Mesothelial cell of epicardium (in vitro differentiated cells): ENCODE data around the gene TMEM164. TPM values are rescaled to one million over a fixed set of nuclear protein-coding genes. Genes with fewer than 3 reads are reported as not detected.

Experiments used
- DNase-seq, 2 experiments: peaks; one replicate each; pipeline ENCODE4 v3.0.0; 2021; ENCODE audit warnings: low spot score in 2 of 2; ENCODE audit not compliant: unreplicated experiment in 2 of 2
- H3K27ac Mint-ChIP-seq: 2 replicates; pipeline ENCODE4 v1.8.0; 2021; ENCODE audit warnings: mixed read lengths
- H3K27me3 Mint-ChIP-seq: 2 replicates; pipeline ENCODE4 v1.8.0; 2021; ENCODE audit warnings: low read depth, mixed read lengths
- H3K36me3 Mint-ChIP-seq: 2 replicates; pipeline ENCODE4 v1.8.0; 2021; ENCODE audit warnings: mixed read lengths
- H3K4me1 Mint-ChIP-seq: 2 replicates; pipeline ENCODE4 v1.8.0; 2021; ENCODE audit warnings: mixed read lengths
- H3K4me3 Mint-ChIP-seq: 2 replicates; pipeline ENCODE4 v1.8.0; 2021; ENCODE audit warnings: mild to moderate bottlenecking, moderate library complexity, mixed read lengths
- H3K9me3 Mint-ChIP-seq: 2 replicates; pipeline ENCODE4 v1.8.0; 2021; ENCODE audit warnings: mixed read lengths
- total RNA-seq: library from RNA; stranded (reverse); gene quantifications from 3 replicates; pipeline ENCODE4 v1.2.1, GENCODE V29; 2021
- TF ChIP-seq, protein P1 (sequence below): fragments of 200-600 bp; sonication (generic); IDR thresholded peaks from one replicate; pipeline ENCODE4 v1.5.0; 2021; ENCODE audit warnings: antibody characterized with exemption; ENCODE audit not compliant: unreplicated experiment

Gene TMEM164
- total RNA-seq: 42.5 to 44.4 TPM (median 44.0 TPM) in 3 replicates

GRCh38 chrX:110002300-110003166 lies at the start of gene TMEM164:
Gene TMEM164 (plus strand): TSS chrX:110003114. CDS start chrX:110003775, 661 bp downstream.
- H3K27me3 Mint-ChIP-seq: no peaks in the 10 kb centered on the region
- peaks cover 60% of the 10 kb centered on the region for H3K4me1 Mint-ChIP-seq
- no peaks in the 10 kb centered on the region for H3K36me3 Mint-ChIP-seq
- H3K4me3 Mint-ChIP-seq: peak within 1 kb of the TSS; percentile 86
- peak within 1 kb of the TSS; percentile 92 for H3K27ac Mint-ChIP-seq
- no peaks in the 10 kb centered on the region for H3K9me3 Mint-ChIP-seq
- peak; percentile 80 to 86 for DNase-seq
- TF ChIP-seq, protein P1, sequence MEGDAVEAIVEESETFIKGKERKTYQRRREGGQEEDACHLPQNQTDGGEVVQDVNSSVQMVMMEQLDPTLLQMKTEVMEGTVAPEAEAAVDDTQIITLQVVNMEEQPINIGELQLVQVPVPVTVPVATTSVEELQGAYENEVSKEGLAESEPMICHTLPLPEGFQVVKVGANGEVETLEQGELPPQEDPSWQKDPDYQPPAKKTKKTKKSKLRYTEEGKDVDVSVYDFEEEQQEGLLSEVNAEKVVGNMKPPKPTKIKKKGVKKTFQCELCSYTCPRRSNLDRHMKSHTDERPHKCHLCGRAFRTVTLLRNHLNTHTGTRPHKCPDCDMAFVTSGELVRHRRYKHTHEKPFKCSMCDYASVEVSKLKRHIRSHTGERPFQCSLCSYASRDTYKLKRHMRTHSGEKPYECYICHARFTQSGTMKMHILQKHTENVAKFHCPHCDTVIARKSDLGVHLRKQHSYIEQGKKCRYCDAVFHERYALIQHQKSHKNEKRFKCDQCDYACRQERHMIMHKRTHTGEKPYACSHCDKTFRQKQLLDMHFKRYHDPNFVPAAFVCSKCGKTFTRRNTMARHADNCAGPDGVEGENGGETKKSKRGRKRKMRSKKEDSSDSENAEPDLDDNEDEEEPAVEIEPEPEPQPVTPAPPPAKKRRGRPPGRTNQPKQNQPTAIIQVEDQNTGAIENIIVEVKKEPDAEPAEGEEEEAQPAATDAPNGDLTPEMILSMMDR: no peak

DNA sequence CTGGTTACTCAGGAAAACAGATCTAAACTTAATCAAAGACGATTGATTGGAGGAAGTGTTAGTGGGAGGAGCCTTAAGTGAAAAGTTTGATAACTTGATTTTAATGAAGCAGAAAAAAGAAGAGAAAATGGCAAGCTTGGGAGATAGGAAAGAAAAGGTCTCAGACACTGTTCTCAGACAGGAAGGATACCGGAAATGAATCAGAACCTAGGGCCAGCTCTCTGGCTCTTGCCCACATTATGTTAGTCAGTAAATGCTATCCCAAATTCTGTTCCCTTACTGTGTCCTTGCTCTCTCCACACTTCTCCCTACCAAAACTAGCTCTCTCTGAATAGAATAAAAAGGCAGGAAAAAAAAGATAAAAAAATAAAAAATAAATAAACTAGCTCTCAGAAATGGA lies 48.6 kb upstream of the TMEM164 start:
- Mint-ChIP-seq H3K27ac (no peak overlapping the region), H3K9me3 (no peaks in the 10 kb centered on the region), H3K4me1 (no peaks in the 10 kb centered on the region), H3K27me3 (peaks cover 2% of the 10 kb centered on the region), H3K36me3 (no peaks in the 10 kb centered on the region), H3K4me3 (no peak overlapping the region)
- no peak for DNase-seq
- TF ChIP-seq, protein P1: no peak

DNA sequence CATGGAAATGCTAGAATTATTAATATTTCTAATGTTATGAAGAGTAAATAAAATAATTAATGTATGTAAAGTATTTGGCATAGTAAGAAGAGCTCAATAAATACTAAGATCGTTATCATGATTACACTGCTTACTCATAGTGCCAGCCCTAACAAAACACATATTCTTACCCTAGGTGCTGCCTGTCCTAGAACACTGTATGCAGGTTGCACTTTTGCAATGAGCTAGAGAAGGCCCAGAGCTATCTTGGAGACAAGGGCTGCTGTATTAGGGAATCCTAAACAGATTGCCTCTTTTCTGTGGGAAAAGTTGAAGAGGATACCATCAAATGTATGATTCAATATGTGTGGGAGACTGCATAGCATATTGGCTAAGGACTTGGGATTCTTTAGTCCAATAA lies 48.0 kb upstream of the TMEM164 start:
- no peaks in the 10 kb centered on the region for H3K4me1 Mint-ChIP-seq
- TF ChIP-seq, protein P1: no peak

GRCh38 chrX:109958266-109958665 lies 44.6 kb upstream of the TMEM164 start:
- no peak for DNase-seq
- TF ChIP-seq, protein P1: no peak
- Mint-ChIP-seq H3K27ac (no peak overlapping the region), H3K36me3 (no peaks in the 10 kb centered on the region), H3K27me3 (peaks cover 6% of the 10 kb centered on the region), H3K4me3 (no peak overlapping the region), H3K9me3 (peaks cover 3% of the 10 kb centered on the region), H3K4me1 (no peaks in the 10 kb centered on the region)

More for the DNA sequence above, 48.0 kb upstream of the TMEM164 start:
- no peak overlapping the region for H3K27ac Mint-ChIP-seq
- peaks cover 2% of the 10 kb centered on the region for H3K27me3 Mint-ChIP-seq
- H3K4me3 Mint-ChIP-seq: no peak overlapping the region
- H3K9me3 Mint-ChIP-seq: no peaks in the 10 kb centered on the region
- DNase-seq: no peak
- H3K36me3 Mint-ChIP-seq: no peaks in the 10 kb centered on the region

GRCh38 chrX:109959356-109959871 lies 43.5 kb upstream of the TMEM164 start:
- TF ChIP-seq, protein P1: no peak
- Mint-ChIP-seq H3K9me3 (peaks cover 3% of the 10 kb centered on the region), H3K27ac (no peak overlapping the region), H3K27me3 (peaks cover 13% of the 10 kb centered on the region), H3K36me3 (no peaks in the 10 kb centered on the region), H3K4me3 (no peak overlapping the region), H3K4me1 (no peaks in the 10 kb centered on the region)
- no peak for DNase-seq
